ENCODE results near the gene TMEM52.

TMEM52 gene

GRCh38 chr1:1872329-1872994 lies 46.6 kb downstream of the TMEM52 start:
- no peak for TF ChIP-seq ESRRG (CRISPR knock-in tag; IDR thresholded peaks at IDR 0.05)
- ATAC-seq = no peak; the same call in 2 of the 3 replicates

GRCh38 chr1:1869469-1869868 lies 49.6 kb downstream of the TMEM52 start:
- TF ChIP-seq GLIS3 (CRISPR knock-in tag; IDR thresholded peaks at IDR 0.05) (no peak), CSRNP3 (CRISPR knock-in tag; IDR thresholded peaks at IDR 0.05) (no peak), CREB5 (CRISPR knock-in tag; IDR thresholded peaks at IDR 0.05; ENCODE audit: low read depth) (no peak), TSHZ2 (CRISPR knock-in tag; IDR thresholded peaks at IDR 0.05) (no peak), ZFP30 (CRISPR knock-in tag; IDR thresholded peaks at IDR 0.05) (no peak), ZNF565 (CRISPR knock-in tag; conservative IDR thresholded peaks at IDR 0.05; ENCODE audit: low read depth) (no peak), ZNF70 (CRISPR knock-in tag; IDR thresholded peaks at IDR 0.05) (no peak), TOX (CRISPR knock-in tag; IDR thresholded peaks at IDR 0.05; ENCODE audit: borderline replicate concordance) (no peak), RARB (CRISPR knock-in tag; IDR thresholded peaks at IDR 0.05) (no peak), ARNTL (CRISPR knock-in tag; IDR thresholded peaks at IDR 0.05; ENCODE audit: borderline replicate concordance, low read depth) (no peak), PATZ1 (CRISPR knock-in tag; IDR thresholded peaks at IDR 0.05; ENCODE audit: borderline replicate concordance) (no peak), ISL1 (CRISPR knock-in tag; IDR thresholded peaks at IDR 0.05) (no peak), ZC3H10 (CRISPR knock-in tag; IDR thresholded peaks at IDR 0.05) (no peak), CSDC2 (CRISPR knock-in tag; IDR thresholded peaks at IDR 0.05) (no peak), BACH2 (CRISPR knock-in tag; IDR thresholded peaks at IDR 0.05; ENCODE audit: borderline replicate concordance) (no peak), ESRRG (CRISPR knock-in tag; IDR thresholded peaks at IDR 0.05) (no peak), PPARA (CRISPR knock-in tag; IDR thresholded peaks at IDR 0.05; ENCODE audit: borderline replicate concordance) (no peak), OSR1 (CRISPR knock-in tag; IDR thresholded peaks at IDR 0.05) (no peak), TCF4 (CRISPR knock-in tag; IDR thresholded peaks at IDR 0.05; ENCODE audit: borderline replicate concordance) (no peak)
- ATAC-seq = no peak

Data from SK-N-SH treated with all-trans-retinoic acid at 6 μM for 48 hours (cell line).